ENCODE results near the gene ADH1A.

DNA sequence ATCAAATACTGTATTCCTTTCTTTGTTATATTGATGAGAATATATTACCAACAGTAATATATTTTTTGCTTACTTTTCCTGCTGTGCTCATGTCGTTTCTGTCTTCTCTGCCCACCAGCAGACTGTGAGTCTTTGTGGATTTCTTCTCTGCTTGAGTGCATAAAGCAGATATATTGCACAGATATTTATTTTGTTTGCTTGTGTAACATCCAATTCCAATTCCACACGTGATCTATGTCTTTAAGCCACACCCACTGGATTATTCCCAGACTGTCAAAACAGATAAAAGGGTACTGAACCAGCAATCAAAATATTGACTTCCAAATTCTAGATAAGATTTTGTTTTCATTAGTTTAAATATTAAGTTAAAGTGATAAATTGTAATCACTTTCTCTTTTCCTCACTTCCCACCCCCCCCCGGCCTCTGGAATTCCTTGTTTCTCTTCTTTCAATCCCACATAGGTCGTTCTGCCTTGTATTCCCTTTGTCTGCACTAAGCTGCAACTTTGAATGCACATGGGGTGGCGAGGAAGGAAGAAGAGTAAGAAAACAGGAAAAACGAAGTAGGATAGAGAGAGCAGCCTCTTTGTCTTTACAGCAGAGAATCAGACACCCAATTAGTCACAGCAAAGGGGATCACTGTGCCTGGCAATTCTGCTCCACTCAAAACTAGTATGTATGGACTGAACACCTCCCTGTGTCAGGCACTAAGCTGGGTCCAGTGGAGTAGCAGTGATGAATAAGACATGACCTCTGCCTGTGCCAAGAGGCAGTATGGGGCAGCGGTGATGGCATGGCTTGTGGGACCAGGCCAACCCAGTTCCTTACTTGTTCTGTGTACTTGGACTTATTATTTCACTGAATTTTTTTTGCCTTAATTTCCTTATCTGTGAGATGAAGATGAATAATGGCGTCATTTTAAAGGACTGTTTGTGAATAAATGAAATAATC is 30.7 kb upstream of the ADH1A start, which contains the start of gene ADH1B:
- TF ChIP-seq GATA3 (IDR thresholded peaks at IDR 0.05; ENCODE audit: low read depth, low read length) (no peak), GATA2 (IDR thresholded peaks at IDR 0.05; ENCODE audit: low read depth, low read length) (no peak)
